Smooth muscle cell (in vitro differentiated cells): ENCODE results near the gene MTIF2. TPM values are rescaled to one million over a fixed set of nuclear protein-coding genes. Genes with fewer than 3 reads are reported as not detected.
"Not testable (repeated sequence)": the region's sequence is repeated elsewhere in the genome, so short reads cannot be mapped to it uniquely, and the experiment has no call there.

Source experiments
- DNase-seq: peaks from one replicate; lab custom pipeline; 2025; ENCODE audit not compliant: unreplicated experiment; lab: John Stamatoyannopoulos, UW
- H2AFZ ChIP-seq: fragments of 200-600 bp; sonication (generic); 2 replicates; pipeline ENCODE4 v1.6.0; 2016; ENCODE audit warnings: antibody characterized with exemption, low read depth, mild to moderate bottlenecking
- H3F3A ChIP-seq: fragments of 200-600 bp; sonication (generic); 2 replicates; pipeline ENCODE4 v1.6.0; 2017; ENCODE audit warnings: antibody characterized with exemption, low read depth
- H3K27ac ChIP-seq: fragments of 200-600 bp; sonication (generic); 2 replicates; pipeline ENCODE4 v1.5.1; 2016; ENCODE audit warnings: low read depth, mild to moderate bottlenecking
- H3K27me3 ChIP-seq: fragments of 200-600 bp; sonication (generic); 2 replicates; pipeline ENCODE4 v1.6.1; 2016; ENCODE audit warnings: low read depth, mild to moderate bottlenecking
- H3K36me3 ChIP-seq: fragments of 200-600 bp; sonication (generic); 2 replicates; pipeline ENCODE4 v1.5.1; 2016; ENCODE audit warnings: low read depth
- H3K4me1 ChIP-seq: fragments of 200-600 bp; sonication (generic); 2 replicates; pipeline ENCODE4 v1.5.1; 2016; ENCODE audit warnings: low read depth
- H3K4me2 ChIP-seq: fragments of 200-600 bp; sonication (generic); 2 replicates; pipeline ENCODE4 v1.6.0; 2016; ENCODE audit warnings: mild to moderate bottlenecking
- H3K4me3 ChIP-seq: fragments of 200-600 bp; sonication (generic); 2 replicates; pipeline ENCODE4 v1.5.1; 2016; ENCODE audit warnings: mild to moderate bottlenecking
- H3K79me2 ChIP-seq: fragments of 200-600 bp; sonication (generic); 2 replicates; pipeline ENCODE4 v1.6.0; 2016; ENCODE audit warnings: low read depth, mild to moderate bottlenecking
- H3K9ac ChIP-seq: fragments of 200-600 bp; sonication (generic); 2 replicates; pipeline ENCODE4 v1.6.0; 2016; ENCODE audit warnings: low read depth
- H3K9me3 ChIP-seq: fragments of 200-600 bp; sonication (generic); replicated peaks from 2 replicates; pipeline ENCODE4 v1.5.1; 2016; ENCODE audit warnings: low read depth
- H4K20me1 ChIP-seq: fragments of 200-600 bp; sonication (generic); 2 replicates; pipeline ENCODE4 v1.6.0; 2016; ENCODE audit warnings: low read depth
- WGBS: methylation state at CpG from one replicate; pipeline ENCODE4 v1.1.7; 2016; ENCODE audit warnings: low lambda C conversion rate; 5-methylcytosine and 5-hydroxymethylcytosine counted together
- polyA plus RNA-seq: library from polyadenylated mRNA; unstranded; fragments of >200 nt; fragmentation: Nextera tagmentation; extraction: Ambion mirVana; gene quantifications from 2 replicates; pipeline ENCODE4 v1.2.1, GENCODE V29; 2016
- total RNA-seq: library from RNA; depleted of rRNA; stranded (reverse); fragments of >200 nt; gene quantifications from 2 replicates; pipeline ENCODE4 v1.2.3, GENCODE V29; 2014
- TF ChIP-seq, protein P1 (sequence below): fragments of 200-600 bp; sonication (generic); IDR thresholded peaks from 2 replicates; pipeline ENCODE4 v1.5.1; 2017; ENCODE audit warnings: borderline replicate concordance, mild to moderate bottlenecking, antibody characterized with exemption; ENCODE audit not compliant: insufficient read depth, poor library complexity, severe bottlenecking

MTIF2 gene
- total and polyA plus RNA-seq, 2 experiments from 2014 or later: 11.6 to 22.7 TPM

DNA sequence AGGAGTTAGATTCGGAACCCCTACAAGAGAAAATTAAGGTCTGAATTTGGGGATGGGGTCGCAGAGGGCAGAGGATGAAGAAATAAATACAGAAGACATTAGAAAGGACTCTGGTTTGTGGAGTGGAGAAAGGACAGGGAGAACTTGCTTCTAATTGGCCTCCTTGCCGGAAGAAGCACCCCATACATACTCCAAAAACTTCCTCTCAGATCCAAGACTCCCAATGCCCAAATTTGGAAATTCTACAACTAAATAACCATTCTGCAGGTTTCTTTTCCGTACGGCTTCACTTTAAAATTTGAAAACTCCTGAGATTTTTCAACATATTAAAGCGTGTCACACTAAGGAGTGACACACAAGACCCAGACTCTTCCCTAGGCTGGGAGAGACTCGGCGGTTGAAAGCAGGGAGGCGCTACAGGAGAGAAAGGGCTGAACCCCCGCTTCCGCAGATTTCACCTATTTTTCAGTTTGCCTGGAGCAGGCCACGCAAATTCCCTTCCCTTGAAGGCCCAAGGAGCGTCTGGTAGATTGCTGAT lies 37.4 kb downstream of the MTIF2 start:
- H2AFZ ChIP-seq: peak overlapping the region; percentile 97
- DNase-seq: no peak
- H3K27ac ChIP-seq: peak overlapping the region; percentile 99
- peak overlapping the region; percentile 79 for H3K4me3 ChIP-seq
- TF ChIP-seq, protein P1, sequence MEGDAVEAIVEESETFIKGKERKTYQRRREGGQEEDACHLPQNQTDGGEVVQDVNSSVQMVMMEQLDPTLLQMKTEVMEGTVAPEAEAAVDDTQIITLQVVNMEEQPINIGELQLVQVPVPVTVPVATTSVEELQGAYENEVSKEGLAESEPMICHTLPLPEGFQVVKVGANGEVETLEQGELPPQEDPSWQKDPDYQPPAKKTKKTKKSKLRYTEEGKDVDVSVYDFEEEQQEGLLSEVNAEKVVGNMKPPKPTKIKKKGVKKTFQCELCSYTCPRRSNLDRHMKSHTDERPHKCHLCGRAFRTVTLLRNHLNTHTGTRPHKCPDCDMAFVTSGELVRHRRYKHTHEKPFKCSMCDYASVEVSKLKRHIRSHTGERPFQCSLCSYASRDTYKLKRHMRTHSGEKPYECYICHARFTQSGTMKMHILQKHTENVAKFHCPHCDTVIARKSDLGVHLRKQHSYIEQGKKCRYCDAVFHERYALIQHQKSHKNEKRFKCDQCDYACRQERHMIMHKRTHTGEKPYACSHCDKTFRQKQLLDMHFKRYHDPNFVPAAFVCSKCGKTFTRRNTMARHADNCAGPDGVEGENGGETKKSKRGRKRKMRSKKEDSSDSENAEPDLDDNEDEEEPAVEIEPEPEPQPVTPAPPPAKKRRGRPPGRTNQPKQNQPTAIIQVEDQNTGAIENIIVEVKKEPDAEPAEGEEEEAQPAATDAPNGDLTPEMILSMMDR: no peak
- peaks cover 66% of the 10 kb centered on the region for H3K79me2 ChIP-seq
- H3K27me3 ChIP-seq: no peaks in the 10 kb centered on the region
- H3K36me3 ChIP-seq: peaks cover 14% of the 10 kb centered on the region
- peaks cover 19% of the 10 kb centered on the region for H3K4me1 ChIP-seq
- peaks cover 30% of the 10 kb centered on the region for H3F3A ChIP-seq
- no peaks in the 10 kb centered on the region for H3K9me3 ChIP-seq
- peaks cover 28% of the 10 kb centered on the region for H4K20me1 ChIP-seq
- H3K4me2 ChIP-seq: peak overlapping the region; percentile 98
- 8% methylated on average over 13 of the region's 13 CpGs for WGBS
- peak overlapping the region; percentile 99 for H3K9ac ChIP-seq

DNA sequence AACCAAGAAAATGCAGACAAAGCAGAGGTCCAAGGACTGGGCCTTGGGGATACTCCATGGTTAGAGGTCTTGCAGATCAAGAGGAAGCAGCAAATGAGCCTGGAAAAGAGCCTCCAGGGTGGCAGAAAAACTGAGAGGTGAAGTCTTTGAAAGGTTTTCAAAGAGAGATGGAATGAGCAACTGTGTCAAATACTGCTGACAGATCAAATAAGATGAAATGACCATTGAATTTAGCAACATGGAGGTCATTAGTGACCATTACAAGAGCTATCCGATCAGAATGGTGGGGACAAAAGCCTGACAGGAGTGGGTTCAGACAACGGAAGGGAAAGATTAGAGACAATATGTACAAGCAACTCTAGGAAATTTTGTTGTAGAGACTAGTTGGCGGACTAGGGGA lies 38.5 kb downstream of the MTIF2 start:
- TF ChIP-seq, protein P1: no peak
- no peak for DNase-seq
- Histone ChIP-seq H3K79me2 (peaks cover 72% of the 10 kb centered on the region), H3K4me1 (peaks cover 17% of the 10 kb centered on the region), H3F3A (peaks cover 24% of the 10 kb centered on the region), H4K20me1 (peaks cover 26% of the 10 kb centered on the region), H3K9me3 (no peaks in the 10 kb centered on the region), H2AFZ (no peak overlapping the region), H3K27ac (no peak overlapping the region), H3K36me3 (peaks cover 11% of the 10 kb centered on the region), H3K4me2 (peak overlapping the region; percentile 98), H3K4me3 (no peak overlapping the region), H3K9ac (no peak overlapping the region), H3K27me3 (no peaks in the 10 kb centered on the region)
- WGBS: 100% methylated on average over 3 of the region's 3 CpGs

DNA sequence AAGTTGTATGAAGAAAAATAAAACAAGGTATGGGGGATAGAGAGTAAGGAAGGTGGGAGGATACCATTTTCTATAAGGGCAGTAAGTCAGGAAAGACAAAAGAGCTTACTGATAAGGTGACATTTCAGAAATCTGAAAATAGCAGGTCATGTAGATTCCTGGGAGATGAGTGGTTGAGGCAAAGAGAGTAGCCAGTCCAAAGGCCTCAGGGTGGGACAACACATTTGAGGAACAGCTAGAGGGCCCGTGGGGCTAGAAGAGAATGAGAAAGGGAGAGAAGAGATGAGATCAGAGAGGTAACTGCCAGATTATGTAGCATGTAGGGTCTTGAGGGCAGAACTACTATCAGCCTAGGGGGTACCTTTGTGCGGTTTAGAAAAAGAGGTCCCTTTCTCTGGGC lies 39.8 kb downstream of the MTIF2 start:
- peaks cover 24% of the 10 kb centered on the region for H3F3A ChIP-seq
- H3K27me3 ChIP-seq: no peaks in the 10 kb centered on the region
- no peaks in the 10 kb centered on the region for H3K36me3 ChIP-seq
- DNase-seq: no peak
- H3K4me3 ChIP-seq: no peak overlapping the region
- no peak overlapping the region for H3K4me2 ChIP-seq
- H3K4me1 ChIP-seq: peaks cover 13% of the 10 kb centered on the region
- no peak overlapping the region for H3K27ac ChIP-seq
- no peaks in the 10 kb centered on the region for H3K9me3 ChIP-seq
- peaks cover 70% of the 10 kb centered on the region for H3K79me2 ChIP-seq
- peaks cover 13% of the 10 kb centered on the region for H4K20me1 ChIP-seq
- H2AFZ ChIP-seq: no peak overlapping the region
- 92% methylated on average over 2 of the region's 2 CpGs for WGBS
- H3K9ac ChIP-seq: no peak overlapping the region
- TF ChIP-seq, protein P1: no peak

DNA sequence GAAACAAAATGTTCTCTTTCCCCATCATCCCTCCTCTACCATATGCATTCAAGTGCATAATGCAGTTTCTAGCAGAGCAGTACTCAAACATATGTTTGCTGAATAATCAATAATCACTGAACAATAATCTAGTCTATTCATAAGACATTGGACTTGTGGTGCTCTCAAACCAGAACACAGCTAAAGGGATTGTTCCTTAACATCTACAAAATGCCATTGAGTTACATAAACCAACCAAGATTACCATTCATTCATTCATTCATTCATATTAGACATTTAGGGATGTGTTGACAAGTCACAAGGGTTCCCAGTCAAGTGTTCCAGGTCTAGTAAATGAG lies 40.8 kb downstream of the MTIF2 start:
- peaks cover 5% of the 10 kb centered on the region for H3K4me1 ChIP-seq
- peaks cover 59% of the 10 kb centered on the region for H3K79me2 ChIP-seq
- no peak overlapping the region for H2AFZ ChIP-seq
- H3K27me3 ChIP-seq: no peaks in the 10 kb centered on the region
- no peak overlapping the region for H3K4me3 ChIP-seq
- no peak overlapping the region for H3K4me2 ChIP-seq
- H3K27ac ChIP-seq: no peak overlapping the region
- H3K36me3 ChIP-seq: no peaks in the 10 kb centered on the region
- peaks cover 2% of the 10 kb centered on the region for H4K20me1 ChIP-seq
- TF ChIP-seq, protein P1: no peak
- peaks cover 20% of the 10 kb centered on the region for H3F3A ChIP-seq
- H3K9me3 ChIP-seq: no peaks in the 10 kb centered on the region
- H3K9ac ChIP-seq: no peak overlapping the region
- no peak for DNase-seq

DNA sequence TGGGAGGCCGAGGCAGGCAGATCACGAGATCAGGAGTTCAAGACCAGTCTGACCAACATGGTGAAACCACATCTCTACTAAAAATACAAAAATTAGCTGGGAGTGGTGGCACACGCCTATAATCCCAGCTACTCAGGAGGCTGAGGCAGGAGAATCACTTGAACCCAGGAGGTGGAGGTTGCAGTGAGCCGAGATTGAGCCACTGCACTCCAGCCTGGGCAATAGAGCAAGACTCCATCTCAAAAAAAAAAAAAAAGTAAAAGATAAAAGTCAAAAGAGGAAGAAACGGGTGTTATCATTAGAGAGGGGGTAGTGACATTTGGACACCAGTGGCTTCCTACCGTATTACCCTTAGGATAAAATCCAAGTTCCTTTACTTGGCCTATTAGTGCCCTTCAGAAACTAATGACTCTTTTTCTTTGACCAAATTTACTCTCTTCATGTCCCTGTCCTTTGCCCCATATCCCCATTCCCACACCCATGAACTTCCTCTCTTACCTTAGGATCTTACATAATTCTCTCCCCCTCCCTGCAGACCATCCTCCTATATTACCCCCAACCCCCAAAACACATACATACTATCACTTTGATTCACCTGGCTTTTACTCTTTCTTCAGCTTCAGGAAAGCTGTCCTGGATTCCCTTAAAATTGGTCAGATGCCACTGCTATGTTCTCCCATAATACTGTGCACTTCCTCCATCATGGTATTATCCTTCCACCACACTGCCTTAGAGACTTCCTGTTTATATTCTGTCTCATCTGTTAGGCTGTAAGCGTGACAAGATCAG lies 41.4 kb downstream of the MTIF2 start:
- not testable (repeated sequence) for H3K9me3 ChIP-seq, H3K27ac ChIP-seq, H3K36me3 ChIP-seq, H2AFZ ChIP-seq, H3K4me3 ChIP-seq, H3K27me3 ChIP-seq, H4K20me1 ChIP-seq, DNase-seq, H3K9ac ChIP-seq, H3K4me2 ChIP-seq
- Histone ChIP-seq H3K79me2 (peaks cover 54% of the 10 kb centered on the region), H3K4me1 (peaks cover 11% of the 10 kb centered on the region), H3F3A (peaks cover 19% of the 10 kb centered on the region)
- 89% methylated on average over 7 of the region's 7 CpGs for WGBS
